Neural cell (in vitro differentiated cells): ENCODE data around the gene SS18L1. TPM values are rescaled to one million over a fixed set of nuclear protein-coding genes. Genes with fewer than 3 reads are reported as not detected.

ENCODE experiments used
- H2AFZ ChIP-seq: fragments of 200-600, 300-800 bp; sonication (generic), shearing (Covaris generic); 2 replicates; pipeline ENCODE4 v1.6.0; 2014; ENCODE audit warnings: low read depth, mild to moderate bottlenecking, antibody characterized with exemption, low read length, moderate library complexity
- H3F3A ChIP-seq: fragments of 200-600 bp; shearing (Covaris generic); 2 replicates; pipeline ENCODE4 v1.6.1; 2016; ENCODE audit warnings: mild to moderate bottlenecking, moderate library complexity, mixed read lengths, antibody characterized with exemption, low read length; ENCODE audit not compliant: insufficient read depth, poor library complexity, severe bottlenecking
- H3K27ac ChIP-seq: fragments of 200-600, 300-800 bp; sonication (generic), shearing (Covaris generic); 2 replicates; pipeline ENCODE4 v1.5.1; 2014; ENCODE audit warnings: mild to moderate bottlenecking, low read length, moderate library complexity
- H3K27me3 ChIP-seq: fragments of 300-800, 200-600 bp; sonication (generic), shearing (Covaris generic); 2 replicates; pipeline ENCODE4 v1.6.0; 2014; ENCODE audit warnings: mild to moderate bottlenecking, low read depth, low read length, moderate library complexity; ENCODE audit not compliant: insufficient read depth
- H3K36me3 ChIP-seq: fragments of 300-800, 200-600 bp; sonication (generic), shearing (Covaris generic); 2 replicates; pipeline ENCODE4 v1.5.1; 2014; ENCODE audit warnings: mild to moderate bottlenecking, antibody characterized with exemption, low read length, moderate library complexity; ENCODE audit not compliant: insufficient read depth
- H3K4me2 ChIP-seq: fragments of 300-800, 200-600 bp; sonication (generic), shearing (Covaris generic); 2 replicates; pipeline ENCODE4 v1.6.0; 2014; ENCODE audit warnings: mild to moderate bottlenecking, low read length
- H3K4me3 ChIP-seq: fragments of 300-800, 200-600 bp; sonication (generic), shearing (Covaris generic); 2 replicates; pipeline ENCODE4 v1.5.1; 2014; ENCODE audit warnings: mild to moderate bottlenecking, low read length, moderate library complexity
- H3K79me2 ChIP-seq: fragments of 200-600 bp; shearing (Covaris generic); replicated peaks from 2 replicates; pipeline ENCODE4 v1.6.0; 2014; ENCODE audit warnings: mild to moderate bottlenecking, low read length, moderate library complexity; ENCODE audit not compliant: insufficient read depth
- H3K9ac ChIP-seq: fragments of 300-800, 200-600 bp; sonication (generic), shearing (Covaris generic); 2 replicates; pipeline ENCODE4 v1.6.1; 2016; ENCODE audit warnings: mild to moderate bottlenecking, low read length, mixed read lengths
- H3K9me2 ChIP-seq: fragments of 200-600 bp; shearing (Covaris generic); 2 replicates; pipeline ENCODE4 v1.6.1; 2016; ENCODE audit warnings: mild to moderate bottlenecking, low read length, mixed read lengths; ENCODE audit not compliant: insufficient read depth
- H3K9me3 ChIP-seq: fragments of 200-600, 300-800 bp; sonication (generic), shearing (Covaris generic); 2 replicates; pipeline ENCODE4 v1.6.1; 2016; ENCODE audit warnings: mild to moderate bottlenecking, mixed run types, low read length, moderate library complexity, mixed read lengths
- H4K20me1 ChIP-seq: fragments of 200-600 bp; shearing (Covaris generic); 2 replicates; pipeline ENCODE4 v1.6.1; 2016; ENCODE audit warnings: mild to moderate bottlenecking, mixed run types; ENCODE audit not compliant: insufficient read depth
- CTCF ChIP-seq: fragments of 450-650 bp; IDR thresholded peaks from 2 replicates; pipeline ENCODE4 v1.5.1; 2014; ENCODE audit warnings: antibody characterized with exemption, mild to moderate bottlenecking, moderate library complexity; ENCODE audit not compliant: poor library complexity, severe bottlenecking
- EP300 ChIP-seq: fragments of 450-650 bp; conservative IDR thresholded peaks from 2 replicates; pipeline ENCODE4 v1.6.1; 2014; ENCODE audit warnings: antibody characterized with exemption, mild to moderate bottlenecking, moderate library complexity; ENCODE audit not compliant: poor library complexity, severe bottlenecking
- EZH2 ChIP-seq: fragments of 200-600, 300-800 bp; shearing (Covaris generic), sonication (generic); IDR thresholded peaks from 2 replicates; pipeline ENCODE4 v1.6.1; 2014; ENCODE audit warnings: antibody characterized with exemption, low read length, borderline replicate concordance, mild to moderate bottlenecking; ENCODE audit not compliant: insufficient read depth, poor library complexity, severe bottlenecking
- MXI1 ChIP-seq: fragments of 450-650 bp; conservative IDR thresholded peaks from 2 replicates; pipeline ENCODE4 v1.6.1; 2014; ENCODE audit warnings: antibody characterized with exemption, mild to moderate bottlenecking; ENCODE audit not compliant: poor library complexity, severe bottlenecking
- POLR2AphosphoS5 ChIP-seq: IDR thresholded peaks from 2 replicates; pipeline ENCODE4 v1.6.1; 2012
- RAD21 ChIP-seq: fragments of 450-650 bp; conservative IDR thresholded peaks from 2 replicates; pipeline ENCODE4 v1.6.1; 2014; ENCODE audit warnings: antibody characterized with exemption, mild to moderate bottlenecking, moderate library complexity
- REST ChIP-seq: IDR thresholded peaks from 2 replicates; pipeline ENCODE4 v1.6.1; 2012; ENCODE audit warnings: borderline replicate concordance
- SMC3 ChIP-seq: fragments of 450-650 bp; conservative IDR thresholded peaks from 2 replicates; pipeline ENCODE4 v1.6.1; 2014; ENCODE audit warnings: antibody characterized with exemption, mild to moderate bottlenecking, moderate library complexity; ENCODE audit not compliant: poor library complexity
- TAF1 ChIP-seq: IDR thresholded peaks from 2 replicates; pipeline ENCODE4 v1.6.1; 2012; ENCODE audit warnings: low read depth
- polyA plus RNA-seq: library from polyadenylated mRNA; depleted of rRNA; stranded (reverse); fragments of >200 nt; gene quantifications from 2 replicates; pipeline ENCODE4 v1.2.3, GENCODE V29; 2014

SS18L1 gene
- polyA plus RNA-seq, 1 donor from 2014 or later: 117 TPM

GRCh38 chr20:62156592-62157386 lies 13.2 kb downstream of the SS18L1 start:
- peaks cover 61% of the 10 kb centered on the region for H3K79me2 ChIP-seq
- peak; percentile 52 for TF ChIP-seq CTCF
- peak; percentile 56 for TF ChIP-seq SMC3
- no peak for TF ChIP-seq POLR2AphosphoS5
- TF ChIP-seq REST: no peak
- TF ChIP-seq RAD21: peak; percentile 40
- no peak for TF ChIP-seq EZH2
- no peak for TF ChIP-seq EP300
- no peak for TF ChIP-seq MXI1
- TF ChIP-seq TAF1: no peak
- no peaks in the 10 kb centered on the region for H3F3A ChIP-seq
- no peak overlapping the region for H3K27ac ChIP-seq
- no peaks in the 10 kb centered on the region for H3K9me3 ChIP-seq
- H3K36me3 ChIP-seq: no peaks in the 10 kb centered on the region
- H3K9ac ChIP-seq: no peak overlapping the region
- peaks cover 17% of the 10 kb centered on the region for H4K20me1 ChIP-seq
- H2AFZ ChIP-seq: no peak overlapping the region
- no peak overlapping the region for H3K4me2 ChIP-seq
- no peak overlapping the region for H3K4me3 ChIP-seq
- no peaks in the 10 kb centered on the region for H3K9me2 ChIP-seq
- H3K27me3 ChIP-seq: no peaks in the 10 kb centered on the region

- H3K9ac ChIP-seq: no peak overlapping the region
- no peak overlapping the region for H3K4me3 ChIP-seq
- H3K27ac ChIP-seq: no peak overlapping the region
- no peaks in the 10 kb centered on the region for H3K36me3 ChIP-seq
- no peaks in the 10 kb centered on the region for H3F3A ChIP-seq
- peaks cover 53% of the 10 kb centered on the region for H3K79me2 ChIP-seq
- no peaks in the 10 kb centered on the region for H3K9me2 ChIP-seq
- H2AFZ ChIP-seq: no peak overlapping the region
- H3K4me2 ChIP-seq: no peak overlapping the region
- no peaks in the 10 kb centered on the region for H3K9me3 ChIP-seq
- H3K27me3 ChIP-seq: no peaks in the 10 kb centered on the region
- H4K20me1 ChIP-seq: peaks cover 17% of the 10 kb centered on the region
- TF ChIP-seq SMC3: no peak
- TF ChIP-seq REST: no peak
- no peak for TF ChIP-seq EP300
- TF ChIP-seq EZH2: no peak
- no peak for TF ChIP-seq MXI1
- no peak for TF ChIP-seq POLR2AphosphoS5
- TF ChIP-seq RAD21: no peak
Observed at GRCh38 chr20:62157387-62158087, 14.0 kb downstream of the SS18L1 start.
